ENCODE data around the gene OVOL3.
A peak's percentile ranks its signal among the peaks of the same experiment; 100 is the strongest.

Gene OVOL3

DNA sequence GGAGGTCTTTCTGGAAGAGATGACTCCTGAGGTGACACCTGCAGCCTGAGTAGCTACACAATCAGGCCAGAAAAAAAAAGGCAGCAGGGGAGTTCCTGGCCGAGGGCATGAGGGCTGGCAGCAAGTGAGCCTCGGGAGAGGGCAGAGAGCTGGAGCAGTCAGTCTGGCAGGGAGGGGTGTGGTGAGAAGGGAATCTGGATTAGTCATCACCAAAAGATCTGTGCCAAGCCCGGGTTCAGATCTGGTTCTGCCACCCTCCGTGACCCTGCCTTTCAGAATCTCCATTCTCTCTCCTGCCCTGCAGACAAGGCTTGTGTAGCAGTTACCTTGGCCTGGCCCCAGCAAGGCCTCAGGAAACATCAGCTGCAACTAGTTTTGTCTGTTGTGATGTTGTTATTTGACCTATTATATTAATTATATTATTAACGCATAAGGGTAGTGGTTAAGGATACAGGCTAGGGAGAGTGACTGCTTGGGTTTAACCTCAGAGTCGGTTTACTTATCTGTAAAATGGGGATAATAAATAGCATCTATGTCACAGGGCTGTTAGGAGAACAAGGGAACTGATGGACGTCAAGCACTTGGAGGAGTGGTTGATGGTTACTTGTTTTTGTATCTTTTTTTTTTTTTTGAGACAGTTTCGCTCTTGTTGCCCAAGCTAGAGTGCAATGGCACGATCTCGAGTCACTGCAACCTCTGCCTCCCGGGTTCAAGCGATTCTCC, 26.2 kb downstream of the OVOL3 start:
- peak; percentile 95 for DNase-seq

DNA sequence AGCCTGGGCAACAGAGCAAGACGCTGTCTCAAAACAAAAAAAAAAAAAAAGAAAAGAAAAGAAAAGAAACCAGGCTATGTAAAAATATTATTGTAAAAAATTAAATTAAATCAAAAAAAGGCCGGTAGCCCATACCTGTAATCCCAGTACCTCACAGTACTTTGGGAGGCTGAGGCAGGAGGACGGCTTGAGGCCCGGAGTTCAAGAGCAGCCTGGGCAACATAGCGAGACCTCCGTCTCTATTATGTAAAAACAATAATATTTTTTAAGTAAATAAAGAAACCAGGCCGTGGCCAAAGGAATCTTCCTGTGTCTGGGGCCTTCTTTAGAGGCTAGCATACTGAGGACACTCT, 28.2 kb downstream of the OVOL3 start:
- no peak for DNase-seq

DNA sequence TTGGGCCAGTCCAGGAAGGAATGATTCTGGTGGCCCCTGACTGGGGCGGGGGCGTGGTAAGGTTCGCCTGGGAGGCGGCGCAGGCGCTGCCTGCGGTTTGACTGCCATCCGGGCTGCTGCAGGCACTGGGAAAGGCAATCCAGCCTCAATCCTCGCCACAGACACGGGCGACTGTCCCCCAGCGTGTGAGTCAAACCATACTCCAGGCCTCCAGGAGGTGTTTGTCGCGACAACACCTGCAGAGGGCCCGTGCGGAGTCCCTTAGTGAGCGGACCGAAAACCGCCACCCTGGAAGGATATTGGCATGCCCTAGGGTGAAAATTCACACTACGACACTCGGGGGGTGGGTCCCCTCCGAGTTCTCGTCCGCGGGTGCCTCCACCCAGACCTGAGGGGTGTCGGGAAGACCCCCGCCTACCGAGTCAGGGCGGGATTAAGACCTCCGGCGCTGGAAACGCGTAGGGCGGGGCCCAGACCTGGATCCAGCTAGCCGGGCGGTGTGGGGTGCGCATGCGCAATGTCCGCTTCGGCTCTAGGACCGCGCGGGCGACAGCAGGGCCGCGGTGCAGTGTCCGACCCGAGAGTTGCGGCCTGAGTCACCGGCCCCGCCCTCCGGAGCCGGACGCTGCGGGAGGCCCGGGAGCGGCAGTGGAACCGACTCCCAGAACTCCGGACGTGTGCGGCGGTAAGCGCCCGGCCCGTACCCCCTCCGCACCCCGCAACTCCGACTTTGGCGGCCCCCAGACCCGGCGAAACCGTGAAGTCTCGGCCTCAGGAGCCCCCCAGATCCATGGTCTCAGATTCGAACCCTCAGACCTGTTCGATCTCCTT, 28.7 kb downstream of the OVOL3 start, which contains the start of gene CAPNS1:
CAPNS1 (plus strand) TSS at position 594 of the 831 bp plus-strand sequence. CDS start 946 bp downstream, outside the sequence.
- peak; percentile 94 for DNase-seq

DNA sequence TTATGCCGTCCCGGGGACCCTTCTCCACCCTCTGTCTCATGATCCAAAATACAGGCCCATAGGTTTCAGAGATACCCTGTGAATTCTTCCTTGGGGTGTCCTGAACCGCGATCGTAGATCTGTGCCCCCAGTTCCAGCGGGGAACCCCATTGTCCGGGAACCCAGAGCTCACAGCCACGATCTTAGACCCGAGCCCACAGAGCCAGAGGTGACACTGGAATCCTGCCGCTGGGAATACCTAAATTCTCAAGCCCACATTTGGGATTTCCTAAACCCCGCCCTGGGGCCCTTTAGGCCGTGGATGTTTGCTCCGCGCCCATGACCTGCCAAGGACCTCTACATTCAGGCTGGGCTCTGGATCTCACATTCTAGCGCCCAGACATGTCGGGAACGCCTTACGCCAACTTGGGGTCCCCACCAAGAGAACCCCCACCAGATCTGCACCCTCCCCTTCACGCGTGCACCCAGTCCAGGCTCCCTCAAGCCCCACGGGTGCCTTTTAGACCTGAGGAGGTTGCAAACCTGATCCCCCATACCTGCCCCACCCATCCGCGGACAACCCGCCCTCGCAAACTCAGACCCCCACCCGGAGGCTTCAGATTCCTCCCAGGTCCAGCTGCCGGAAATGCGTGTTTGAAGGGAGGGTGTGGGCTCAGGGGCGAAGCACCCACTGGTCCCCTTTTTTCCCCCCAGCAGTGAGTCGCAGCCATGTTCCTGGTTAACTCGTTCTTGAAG, 29.5 kb downstream of the OVOL3 start:
- DNase-seq: peak; percentile 80

DNA sequence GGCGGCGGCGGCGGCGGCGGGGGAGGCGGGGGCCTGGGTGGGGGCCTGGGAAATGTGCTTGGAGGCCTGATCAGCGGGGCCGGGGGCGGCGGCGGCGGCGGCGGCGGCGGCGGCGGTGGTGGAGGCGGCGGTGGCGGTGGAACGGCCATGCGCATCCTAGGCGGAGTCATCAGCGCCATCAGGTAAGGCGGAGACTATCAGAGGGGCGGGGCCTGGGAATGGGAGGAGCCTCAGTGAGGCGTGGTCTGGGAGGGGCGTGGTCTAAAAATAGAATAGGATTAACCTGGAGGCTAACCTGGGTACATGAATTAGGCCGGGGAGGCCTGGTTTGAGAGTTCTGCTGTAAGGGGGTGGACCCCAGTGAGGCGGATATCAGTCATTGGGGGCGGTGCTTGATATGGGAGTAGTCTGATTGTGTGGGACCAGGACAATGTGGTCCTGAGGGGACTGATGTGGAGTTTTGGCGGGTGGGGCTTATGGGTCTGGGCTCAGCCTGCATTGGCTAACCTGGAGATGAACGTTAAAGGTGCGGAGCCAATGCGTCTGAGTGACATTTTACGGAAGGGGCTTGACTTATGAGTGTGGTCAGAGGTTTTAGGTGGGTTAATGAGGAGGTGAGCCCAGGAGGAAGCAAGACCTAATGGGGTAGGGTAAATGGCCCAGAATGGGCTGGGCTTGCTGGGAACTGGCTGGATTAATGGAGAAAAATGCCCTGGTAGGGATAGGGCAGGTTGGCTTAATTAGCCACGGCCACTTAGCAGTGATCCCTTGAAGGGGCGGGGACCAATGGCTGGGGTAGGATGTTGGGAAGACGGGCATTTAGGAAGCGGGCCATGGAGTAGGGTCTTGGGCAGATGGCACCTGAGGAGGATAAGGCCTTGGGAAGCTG, 30.3 kb downstream of the OVOL3 start:
- DNase-seq: peak; percentile 76

DNA sequence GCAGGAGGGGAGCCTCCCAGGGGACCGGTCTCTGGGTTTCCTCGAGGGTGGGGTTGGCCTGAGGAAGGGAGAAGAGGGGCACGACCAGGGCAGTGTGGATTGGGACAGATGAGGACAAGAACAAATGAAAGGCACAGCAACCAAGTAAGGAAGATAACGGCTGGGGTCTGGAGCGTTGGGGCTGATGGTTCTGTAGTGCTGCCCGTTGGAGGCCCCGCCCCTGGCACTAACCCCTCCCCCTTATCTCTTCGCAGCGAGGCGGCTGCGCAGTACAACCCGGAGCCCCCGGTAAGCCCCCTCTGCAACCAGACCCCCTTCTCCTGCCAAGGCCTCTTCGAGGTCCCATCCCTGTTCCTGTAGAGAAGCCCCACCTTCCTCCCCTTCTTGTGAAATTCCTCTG, 31.1 kb downstream of the OVOL3 start:
- DNase-seq: no peak

DNA sequence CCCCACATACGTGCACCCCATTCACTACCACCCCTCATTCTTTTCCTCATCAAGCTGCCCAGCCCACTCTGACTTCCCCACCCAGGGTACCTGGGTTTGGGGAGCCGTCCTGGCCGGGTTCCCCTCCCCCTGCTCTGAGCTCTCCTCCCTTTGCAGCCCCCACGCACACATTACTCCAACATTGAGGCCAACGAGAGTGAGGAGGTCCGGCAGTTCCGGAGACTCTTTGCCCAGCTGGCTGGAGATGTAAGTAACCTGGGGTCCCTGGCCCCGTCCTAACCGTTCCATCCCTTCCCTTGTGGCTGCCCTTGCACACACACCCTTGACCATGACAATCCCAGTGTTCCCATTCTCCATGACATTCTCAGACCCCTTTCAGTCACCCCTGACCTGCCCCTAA, 31.6 kb downstream of the OVOL3 start:
- no peak for DNase-seq

DNA sequence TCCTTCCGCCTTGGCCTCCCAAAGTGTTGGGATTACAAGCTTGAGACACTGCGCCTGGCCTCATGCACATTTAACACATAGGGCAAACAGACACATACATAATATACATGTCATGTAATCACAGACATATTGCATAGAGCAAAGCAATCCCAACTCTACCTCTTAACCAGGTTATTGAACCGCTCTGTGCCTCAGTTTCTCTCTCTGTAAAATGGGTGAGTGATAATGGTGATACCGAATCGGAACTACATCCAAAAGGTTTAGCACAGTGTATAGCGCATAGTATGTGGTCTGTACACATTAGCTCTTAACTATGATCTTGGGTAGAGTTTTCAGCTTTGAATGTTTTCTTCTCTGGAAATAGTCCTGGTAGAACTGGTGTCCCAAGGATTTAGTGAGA, 33.7 kb downstream of the OVOL3 start:
- no peak for DNase-seq

DNA sequence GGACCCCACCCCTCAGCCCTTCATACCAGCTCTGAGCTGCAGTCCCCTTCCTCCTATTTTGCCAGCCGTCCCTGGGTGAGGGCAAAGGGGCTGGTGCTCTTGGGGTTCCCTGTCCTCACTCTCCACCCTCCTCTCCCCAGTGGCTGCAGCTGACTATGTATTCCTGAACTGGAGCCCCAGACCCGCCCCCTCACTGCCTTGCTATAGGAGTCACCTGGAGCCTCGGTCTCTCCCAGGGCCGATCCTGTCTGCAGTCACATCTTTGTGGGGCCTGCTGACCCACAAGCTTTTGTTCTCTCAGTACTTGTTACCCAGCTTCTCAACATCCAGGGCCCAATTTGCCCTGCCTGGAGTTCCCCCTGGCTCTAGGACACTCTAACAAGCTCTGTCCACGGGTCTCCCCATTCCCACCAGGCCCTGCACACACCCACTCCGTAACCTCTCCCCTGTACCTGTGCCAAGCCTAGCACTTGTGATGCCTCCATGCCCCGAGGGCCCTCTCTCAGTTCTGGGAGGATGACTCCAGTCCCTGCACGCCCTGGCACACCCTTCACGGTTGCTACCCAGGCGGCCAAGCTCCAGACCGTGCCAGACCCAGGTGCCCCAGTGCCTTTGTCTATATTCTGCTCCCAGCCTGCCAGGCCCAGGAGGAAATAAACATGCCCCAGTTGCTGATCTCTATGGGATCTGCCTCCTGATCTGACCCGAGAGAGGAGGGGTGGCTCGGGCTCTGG, 38.9 kb downstream of the OVOL3 start:
- no peak for DNase-seq

DNA sequence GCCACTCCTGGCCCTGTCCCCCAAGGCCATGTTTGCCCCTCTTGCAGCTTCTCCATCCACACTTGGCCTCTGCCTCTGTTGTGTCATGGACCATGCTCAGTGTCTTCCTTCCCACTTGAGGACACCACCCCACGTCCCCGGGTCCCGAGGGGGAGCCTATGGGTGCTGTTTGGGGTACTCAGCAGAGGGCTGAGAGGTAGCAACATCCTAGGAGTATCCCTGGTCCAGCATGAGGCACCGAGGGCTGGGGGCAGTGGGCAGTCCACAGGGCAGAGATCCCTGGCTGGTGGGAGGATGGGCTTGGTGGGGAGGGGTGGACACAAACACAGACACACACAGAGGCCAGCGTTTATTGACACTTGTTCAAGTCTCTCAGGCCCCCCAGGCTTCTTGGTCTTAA, 39.6 kb downstream of the OVOL3 start:
- DNase-seq: no peak

DNA sequence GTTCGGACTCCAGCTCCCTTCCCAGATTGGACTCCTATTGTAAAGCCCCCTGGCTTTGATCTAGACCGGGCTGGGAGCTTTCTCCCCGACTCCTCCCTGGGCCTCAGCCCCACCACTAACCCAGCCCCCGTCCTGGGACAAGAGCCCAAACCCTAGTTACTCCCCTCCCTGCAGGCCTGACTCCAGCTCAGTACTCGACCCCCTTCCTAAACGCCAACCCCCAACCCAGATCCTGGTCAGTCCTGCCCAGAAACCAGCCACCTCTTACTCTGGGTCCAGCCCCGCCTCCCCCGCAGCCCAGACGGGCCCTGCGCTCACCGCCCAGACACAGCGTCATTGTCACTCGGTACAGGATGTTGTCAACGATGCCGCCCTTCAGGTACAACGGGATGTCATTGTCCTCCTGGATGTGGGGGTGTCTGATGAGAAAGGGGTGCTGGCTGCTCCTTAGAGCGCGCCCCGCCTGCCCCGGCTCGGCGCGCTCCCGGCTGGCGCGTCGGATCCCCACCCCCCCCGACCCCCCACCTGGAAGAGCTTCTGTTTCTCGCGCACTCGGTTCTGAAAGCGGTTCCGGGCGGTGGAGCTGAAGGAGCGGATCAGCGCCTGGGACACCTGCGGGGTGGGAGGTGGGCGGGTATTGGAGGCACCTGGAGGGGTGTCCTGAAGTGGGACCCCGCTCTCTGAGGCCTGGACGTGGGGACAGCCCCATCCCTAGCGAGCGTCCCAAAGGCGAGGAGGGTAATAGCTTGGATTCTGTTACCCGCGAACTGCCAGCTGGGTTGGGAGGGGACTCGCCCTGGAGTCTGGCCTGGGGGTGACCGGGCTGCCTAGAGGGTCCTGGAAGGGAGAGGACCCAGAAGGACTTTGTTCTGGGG, 40.4 kb downstream of the OVOL3 start:
- DNase-seq: no peak

DNA sequence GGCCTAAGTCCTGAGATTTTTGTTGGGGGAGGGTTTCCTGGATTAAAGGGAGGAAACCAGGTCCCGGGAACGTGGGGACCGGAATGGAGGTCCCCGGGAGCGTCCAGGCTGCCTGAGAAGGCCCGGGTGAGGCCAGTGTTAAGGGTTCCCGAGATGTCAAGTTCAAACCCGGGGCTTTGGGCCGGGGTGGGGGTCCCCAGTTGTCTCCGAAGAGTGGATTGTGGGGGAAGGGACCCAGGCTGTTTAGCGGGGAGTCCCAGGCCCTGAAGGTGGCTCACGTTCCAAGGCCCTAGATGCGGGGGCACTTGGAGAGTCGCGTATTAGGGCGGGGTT, 41.0 kb downstream of the OVOL3 start:
- no peak for DNase-seq

DNA sequence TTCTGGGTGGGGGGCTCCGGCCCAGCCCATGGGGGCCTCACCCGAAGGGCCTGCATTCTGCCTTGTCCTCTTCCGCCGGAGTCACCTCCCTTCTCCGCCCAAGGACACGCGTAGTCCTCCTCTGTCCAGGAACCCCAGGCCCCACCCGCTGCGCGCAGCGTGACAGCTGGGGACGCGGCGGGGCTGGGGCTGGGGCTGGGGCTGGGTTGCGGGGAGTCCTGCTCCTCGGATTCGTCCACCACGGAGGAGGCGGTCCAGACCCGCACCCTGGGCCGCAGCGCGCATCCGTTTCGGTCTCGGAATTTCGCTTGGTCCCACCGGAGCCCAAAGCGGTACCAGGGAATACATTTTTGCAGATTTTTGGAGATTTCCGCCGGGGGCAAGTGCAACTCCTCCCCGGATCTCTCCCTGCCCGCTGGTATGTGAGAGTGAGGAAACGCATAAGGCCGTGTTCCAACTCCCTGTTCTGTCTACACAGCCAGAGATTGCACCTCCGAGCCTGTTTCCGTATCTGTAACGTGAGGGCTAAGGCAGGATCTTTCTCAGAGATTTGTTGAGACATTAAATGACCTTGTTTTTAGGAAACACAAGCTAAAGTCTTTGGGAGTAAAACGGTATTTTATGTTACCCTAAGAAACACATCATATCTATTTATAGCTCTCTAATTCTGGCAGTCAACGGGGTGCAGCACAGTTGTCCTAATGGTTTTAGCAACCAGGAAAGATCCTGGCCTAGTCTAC, 41.6 kb downstream of the OVOL3 start, which contains the start of gene COX7A1:
COX7A1 (minus strand) TSS at position 96 of the 740 bp plus-strand sequence; CDS start at position 56, 40 bp downstream.
- no peak for DNase-seq

DNA sequence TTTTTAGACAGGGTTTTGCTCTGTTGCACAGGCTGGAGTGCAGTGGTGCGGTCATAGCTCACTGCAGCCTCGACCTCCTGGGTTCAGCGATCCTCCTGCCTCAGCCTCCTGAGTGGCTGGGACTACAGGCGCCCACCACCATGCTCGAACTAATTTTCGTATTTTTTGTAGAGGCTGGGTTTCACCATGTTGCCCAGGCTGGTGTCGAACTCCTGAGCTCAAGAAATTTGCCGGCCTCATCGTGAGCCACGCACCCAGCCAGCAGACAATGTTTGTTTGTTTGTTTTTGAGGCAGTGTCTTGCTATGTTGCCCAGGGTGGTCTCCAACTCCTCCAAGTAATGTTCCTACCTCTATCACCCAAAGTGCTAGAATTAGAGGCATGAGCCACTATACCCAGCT, 42.2 kb downstream of the OVOL3 start:
- no peak for DNase-seq

DNA sequence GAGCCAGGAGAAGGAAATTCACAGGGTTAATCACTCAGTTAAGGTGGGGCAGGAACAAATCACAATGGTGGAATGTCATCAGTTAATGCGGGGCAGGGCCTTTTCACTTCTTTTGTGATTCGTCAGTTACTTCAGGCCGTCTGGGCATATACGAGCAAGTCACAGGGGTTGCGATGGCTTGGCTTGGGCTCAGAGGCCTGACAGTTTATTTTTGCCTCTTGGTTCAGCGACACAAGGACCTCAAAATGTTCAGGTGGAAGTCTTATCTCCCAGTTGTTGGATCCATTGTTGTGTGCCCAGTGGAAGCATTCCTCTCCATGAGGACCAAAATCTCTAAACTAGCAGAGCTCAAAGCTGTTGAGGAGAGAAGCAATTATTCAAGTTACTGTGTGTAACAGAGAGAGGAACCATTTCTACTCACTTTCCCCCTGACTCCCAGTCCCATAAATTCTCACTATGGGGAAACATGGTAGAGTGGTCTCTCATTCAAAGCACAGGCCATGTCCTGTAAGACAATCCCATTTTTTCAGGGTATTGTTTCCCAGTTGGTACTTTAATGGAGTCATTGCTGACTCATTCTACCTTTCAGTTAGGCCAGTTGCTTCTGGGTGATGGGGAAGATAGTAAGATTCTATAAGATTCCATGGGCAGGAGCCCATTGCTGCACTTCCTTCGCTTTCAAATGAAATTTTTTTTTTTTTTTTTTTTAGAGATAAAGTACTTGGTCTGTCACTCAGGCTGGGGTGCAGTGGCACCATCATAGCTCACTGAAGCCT, 50.1 kb downstream of the OVOL3 start:
- DNase-seq: no peak
